HG03520 (cell line): ENCODE data around the gene LITAFD.
"Not testable (repeated sequence)": the region's sequence is repeated elsewhere in the genome, so short reads cannot be mapped to it uniquely, and the experiment has no call there.

Experiments
- ATAC-seq: cut with Tn5 transposase; IDR thresholded peaks from one replicate; pipeline ENCODE4 v1.9.1; 2021; ENCODE audit warnings: mild to moderate bottlenecking, moderate library complexity; ENCODE audit not compliant: unreplicated experiment

The LITAFD gene

DNA sequence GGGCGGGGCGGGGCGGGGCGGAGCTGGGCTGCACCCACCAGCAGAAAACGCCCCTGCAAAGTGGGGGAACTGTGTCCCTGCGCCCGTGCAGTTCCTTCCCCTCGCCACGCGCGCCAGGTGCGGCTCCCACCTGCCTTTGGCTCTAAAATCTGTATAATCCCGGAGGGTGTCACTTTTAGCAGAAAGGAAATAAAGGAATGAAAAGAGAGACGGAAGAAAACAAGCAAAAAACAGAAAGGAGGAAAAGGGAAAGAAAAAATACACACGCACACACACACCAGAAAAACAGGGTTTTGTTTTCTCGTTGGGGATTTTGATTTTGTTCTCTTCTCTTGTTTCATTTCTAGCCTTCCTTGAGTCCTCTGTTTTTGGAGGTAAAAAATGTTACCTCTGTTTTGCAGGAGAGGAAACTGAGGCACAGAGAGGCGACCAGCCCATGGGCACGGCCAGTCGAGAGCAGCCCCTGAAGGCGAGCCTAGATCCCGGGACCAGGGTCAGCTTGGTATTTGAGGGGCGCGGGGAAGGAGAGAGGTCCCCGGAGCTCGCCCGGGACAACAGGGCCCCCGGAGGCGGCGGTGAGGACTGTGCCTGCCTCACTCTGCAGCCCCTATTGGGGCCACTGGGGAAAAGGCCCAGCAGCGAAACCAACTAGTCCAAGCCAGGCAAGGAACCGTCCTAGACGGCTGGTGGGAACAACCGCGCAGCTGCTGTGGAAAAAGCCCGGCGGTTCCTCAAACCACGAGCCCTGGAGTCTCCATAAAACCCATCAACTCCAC is 12.8 kb upstream of the LITAFD start:
- ATAC-seq: no peak

- ATAC-seq: not testable (repeated sequence)
Observed at GRCh38 chr16:8869988-8870241, 12.2 kb upstream of the LITAFD start.

DNA sequence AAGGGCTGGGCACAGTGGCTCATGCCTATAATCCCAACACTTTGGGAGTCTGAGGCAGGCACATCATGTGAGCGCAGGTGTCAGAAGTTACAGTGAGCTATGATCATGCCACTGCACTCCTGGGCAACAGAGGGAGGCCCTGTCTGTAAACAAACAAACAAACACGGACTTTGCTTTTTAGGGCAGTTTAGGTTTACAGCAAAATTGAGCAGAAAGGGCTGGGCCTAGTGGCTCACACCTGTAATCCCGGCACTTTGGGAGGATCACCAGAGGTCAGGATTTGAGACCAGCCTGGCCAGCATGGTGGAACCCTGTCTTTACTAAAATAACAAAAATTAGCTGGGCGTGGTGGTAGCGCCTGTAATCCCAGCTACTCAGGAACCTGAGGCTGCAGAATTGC is 10.1 kb upstream of the LITAFD start:
- ATAC-seq: no peak

- no peak for ATAC-seq
Observed at GRCh38 chr16:8872967-8873865, 8.9 kb upstream of the LITAFD start.

DNA sequence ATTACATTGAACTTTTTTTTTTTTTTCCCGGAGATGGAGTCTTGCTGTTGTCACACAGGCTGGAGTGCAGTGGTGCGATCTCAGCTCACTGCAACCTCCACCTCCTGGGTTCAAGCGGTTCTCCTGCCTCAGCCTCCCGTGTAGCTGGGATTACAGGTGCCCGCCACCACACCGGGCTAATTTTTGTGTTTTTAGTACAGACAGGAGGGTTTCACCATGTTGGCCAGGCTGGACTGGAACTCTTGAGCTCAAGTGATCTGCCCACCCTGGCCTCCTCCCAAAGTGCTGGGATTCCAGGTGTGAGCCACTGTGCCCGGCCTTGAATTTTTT is 8.3 kb upstream of the LITAFD start:
- not testable (repeated sequence) for ATAC-seq

DNA sequence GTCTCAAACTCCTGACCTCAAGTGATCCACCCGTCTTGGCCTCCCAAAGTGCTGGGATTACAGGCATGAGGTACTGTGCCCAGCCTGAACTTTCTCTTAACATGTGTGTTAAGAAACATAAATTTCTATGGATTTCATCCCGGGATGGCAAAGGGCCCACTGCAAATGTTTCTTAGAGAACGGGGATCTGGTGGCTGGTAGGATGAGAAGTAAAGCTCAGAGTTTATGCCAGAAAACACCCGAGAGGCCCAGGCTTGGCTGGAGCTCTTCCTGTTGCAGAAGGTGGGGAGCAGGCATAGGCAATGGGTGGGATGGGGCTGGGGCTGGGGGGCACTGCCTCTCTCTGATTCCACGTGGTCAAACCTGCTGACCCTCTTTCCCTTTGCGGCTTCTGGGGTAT is 7.8 kb upstream of the LITAFD start:
- no peak for ATAC-seq

DNA sequence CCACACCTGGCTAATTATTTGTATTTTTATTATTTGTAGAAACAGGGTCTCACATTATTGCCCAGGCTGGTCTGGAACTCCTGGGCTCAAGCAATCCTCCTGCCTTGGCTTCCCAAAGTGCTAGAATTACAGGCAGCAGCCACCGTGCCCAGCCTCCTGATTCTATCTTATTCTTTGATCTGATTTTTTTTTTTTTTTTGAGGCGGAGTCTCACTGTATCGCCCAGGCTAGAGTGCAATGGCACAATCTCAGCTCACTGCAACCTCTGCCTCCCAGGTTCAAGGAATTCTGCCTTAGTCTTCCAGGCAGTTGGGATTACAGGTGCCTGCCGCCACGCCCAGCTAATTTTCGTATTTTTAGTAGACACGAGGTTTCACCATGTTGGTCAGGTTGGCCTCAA is 6.8 kb upstream of the LITAFD start:
- ATAC-seq: not testable (repeated sequence)

- ATAC-seq: no peak
Observed at GRCh38 chr16:8877894-8878522, 4.1 kb upstream of the LITAFD start.

GRCh38 chr16:8878523-8878911 is 3.6 kb upstream of the LITAFD start:
- ATAC-seq: no peak

- no peak for ATAC-seq
Observed at GRCh38 chr16:8880839-8881510, 1.2 kb upstream of the LITAFD start.

DNA sequence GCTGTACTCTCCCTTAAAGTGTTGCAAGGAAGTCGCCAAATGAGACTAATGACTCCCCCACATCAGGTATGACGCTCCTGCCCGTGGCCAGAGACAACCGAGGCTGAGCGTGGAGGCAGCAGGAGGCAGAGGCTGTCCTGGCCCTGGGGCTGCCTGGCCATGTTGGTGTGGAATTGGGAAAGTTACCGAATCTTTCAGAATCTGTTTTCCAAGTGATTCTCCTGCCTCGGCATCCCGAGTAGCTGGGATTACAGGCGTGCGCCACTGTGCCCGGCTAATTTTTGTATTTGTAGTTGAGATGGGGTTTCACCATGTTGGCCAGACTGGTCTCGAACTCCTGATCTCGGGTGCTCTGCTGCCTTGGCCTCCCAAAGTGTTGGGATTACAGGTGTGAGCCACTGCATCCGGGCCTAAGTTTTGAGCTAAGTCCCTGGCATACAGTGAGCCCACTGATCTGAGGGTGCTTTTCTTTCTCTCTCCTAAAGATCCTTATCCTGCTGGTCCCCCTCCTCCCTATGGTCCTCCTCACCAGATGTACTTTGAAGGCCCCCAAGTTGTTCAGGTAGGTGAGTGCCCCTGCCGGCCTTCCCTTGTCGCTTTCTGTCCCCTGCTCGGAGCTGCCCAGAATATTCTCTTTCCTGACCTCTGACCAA is 700 bp downstream of the LITAFD start:
- no peak for ATAC-seq

DNA sequence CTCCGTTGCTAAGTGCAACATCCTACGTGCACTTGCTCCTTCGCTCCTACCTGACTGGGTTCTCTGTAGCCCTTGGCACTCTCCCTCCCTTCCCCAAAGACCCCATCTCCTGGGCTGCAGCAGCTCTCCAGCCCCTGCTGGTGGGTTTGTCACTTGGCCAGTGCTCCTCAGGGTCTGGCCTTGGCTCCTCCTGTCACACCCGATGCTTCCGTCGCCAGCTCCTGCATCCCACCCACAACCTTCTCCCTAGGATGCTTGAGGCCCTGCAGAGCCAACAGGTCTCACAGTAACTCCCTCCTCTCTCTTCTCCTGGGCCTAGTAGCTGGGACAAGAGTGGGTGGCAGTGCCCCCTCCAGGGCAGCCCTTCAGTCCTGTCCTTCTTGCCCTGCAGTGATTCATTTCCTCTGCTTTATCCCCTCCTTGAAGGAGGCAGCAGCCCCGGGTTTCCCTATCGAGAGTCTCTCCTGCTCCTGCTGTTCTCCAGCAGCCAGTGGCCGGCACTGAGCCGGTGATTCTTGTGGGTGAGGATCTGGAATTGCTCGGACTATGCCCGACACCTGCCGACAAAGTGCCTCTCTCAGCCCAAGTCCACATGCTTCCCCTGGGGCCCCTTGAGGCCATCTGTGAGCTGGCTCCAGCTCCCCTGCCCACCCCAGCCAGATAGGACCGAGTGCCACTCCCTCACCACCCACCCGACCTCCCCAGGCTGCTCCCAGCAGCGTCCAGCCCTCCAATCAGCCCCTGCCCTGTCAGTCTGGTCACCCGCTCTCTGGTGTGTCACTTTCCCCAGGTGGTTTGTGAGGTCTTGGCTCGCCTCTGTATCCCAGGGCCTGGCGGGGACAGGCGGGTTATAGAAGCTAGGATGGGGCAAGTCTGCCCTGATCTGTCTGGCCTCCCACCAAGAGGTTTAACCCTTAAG is 3.8 kb downstream of the LITAFD start:
- ATAC-seq: no peak

- ATAC-seq: no peak
Observed at GRCh38 chr16:8886593-8887430, 4.7 kb downstream of the LITAFD start.

DNA sequence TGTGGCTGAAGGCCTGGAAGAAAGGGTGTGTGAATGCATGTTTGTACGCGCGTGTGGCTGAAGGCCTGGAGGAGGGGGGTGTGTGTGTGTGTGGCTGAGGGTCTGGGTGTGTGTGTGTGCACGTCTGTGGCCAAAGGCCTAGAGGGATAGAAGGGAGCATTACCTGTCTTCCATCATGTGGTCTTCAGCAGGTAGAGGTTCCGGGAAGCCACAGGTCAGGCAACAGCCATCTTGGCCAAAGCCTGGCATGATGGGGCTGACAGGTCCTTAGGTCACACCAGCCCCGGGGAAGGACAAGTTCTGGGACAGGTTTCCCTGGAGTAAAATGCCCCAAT is 5.2 kb downstream of the LITAFD start:
- no peak for ATAC-seq

DNA sequence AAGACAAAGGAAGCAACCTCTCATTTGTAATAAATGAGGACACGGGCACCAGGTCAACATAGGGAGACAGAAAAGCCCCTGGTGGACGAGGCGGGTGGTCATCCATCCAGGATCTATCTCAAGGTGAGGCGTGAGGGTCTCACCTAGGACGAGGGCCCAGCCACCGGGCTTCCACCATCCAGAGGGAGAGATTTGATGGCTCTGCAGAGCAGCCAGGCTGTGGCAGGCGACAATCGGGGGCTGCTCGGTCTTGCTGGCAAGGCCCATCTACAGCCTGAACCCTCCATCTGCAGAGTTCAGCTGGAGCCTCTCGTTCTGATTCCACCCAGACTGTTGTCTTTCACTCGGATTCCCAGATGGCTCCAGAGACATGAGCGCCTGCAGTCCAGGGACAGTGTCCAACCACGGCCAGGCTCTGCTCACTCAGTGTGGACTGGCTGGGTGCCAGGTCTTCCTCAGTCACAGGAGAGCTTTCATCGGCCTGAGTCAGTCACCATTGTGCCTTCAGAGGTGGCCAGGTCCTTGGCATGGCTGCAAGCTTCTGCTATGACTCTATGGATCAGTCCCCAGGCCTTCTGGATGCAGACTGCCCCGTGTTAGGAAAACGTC is 5.9 kb downstream of the LITAFD start:
- no peak for ATAC-seq

DNA sequence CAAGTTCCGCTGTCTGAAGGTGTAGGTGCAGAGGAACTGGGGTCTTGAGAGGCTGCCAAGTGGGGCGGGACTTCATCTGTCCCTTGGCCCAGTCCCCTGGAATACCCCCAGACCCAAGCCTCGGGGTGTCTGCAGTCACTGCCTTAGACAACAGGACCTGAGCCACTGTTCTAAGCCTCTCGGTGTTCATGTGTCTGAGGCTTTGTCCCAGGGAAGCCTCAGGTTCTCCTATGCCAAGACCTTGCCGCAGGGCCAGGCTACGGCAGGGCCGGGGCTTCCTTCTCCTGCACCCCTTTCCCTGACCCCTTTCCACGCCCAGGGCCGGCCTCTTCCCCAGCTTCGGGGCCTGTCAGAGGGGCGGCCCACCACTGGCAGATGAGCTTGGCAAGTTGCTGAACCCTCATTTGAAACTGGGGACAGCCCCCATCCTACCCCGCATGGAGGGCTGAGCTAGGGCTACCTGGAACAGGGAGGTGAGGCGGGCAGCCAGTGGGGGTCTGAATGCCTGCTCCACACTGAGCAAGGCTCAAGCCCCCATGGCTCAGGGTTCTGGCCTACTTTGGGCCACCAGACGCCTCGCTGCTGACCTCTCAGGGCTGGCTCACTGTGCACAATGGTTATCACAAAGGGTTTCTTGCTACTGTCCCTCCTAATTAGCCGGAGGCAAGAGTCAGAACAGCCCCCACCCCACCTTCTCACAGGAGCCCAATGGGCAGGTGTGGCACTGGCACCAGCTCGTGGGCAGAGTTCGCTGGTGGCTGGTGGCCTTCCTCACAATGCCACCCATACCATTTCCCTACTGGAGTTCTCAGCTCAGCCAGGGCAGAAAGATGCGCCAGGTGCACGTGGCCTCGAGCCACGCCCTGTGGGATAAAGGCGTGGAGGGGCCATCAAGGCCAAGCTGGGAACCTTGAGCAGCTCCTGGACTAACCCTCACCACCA is 7.1 kb downstream of the LITAFD start:
- no peak for ATAC-seq

GRCh38 chr16:8889893-8890548 is 7.9 kb downstream of the LITAFD start:
- ATAC-seq: no peak
